ENCODE results near the gene CNGB1. TPM values are rescaled to one million over a fixed set of nuclear protein-coding genes. Genes with fewer than 3 reads are reported as not detected.

Gene CNGB1
- total and polyA plus RNA-seq, 7 experiments from 2014 or later = not detected

DNA sequence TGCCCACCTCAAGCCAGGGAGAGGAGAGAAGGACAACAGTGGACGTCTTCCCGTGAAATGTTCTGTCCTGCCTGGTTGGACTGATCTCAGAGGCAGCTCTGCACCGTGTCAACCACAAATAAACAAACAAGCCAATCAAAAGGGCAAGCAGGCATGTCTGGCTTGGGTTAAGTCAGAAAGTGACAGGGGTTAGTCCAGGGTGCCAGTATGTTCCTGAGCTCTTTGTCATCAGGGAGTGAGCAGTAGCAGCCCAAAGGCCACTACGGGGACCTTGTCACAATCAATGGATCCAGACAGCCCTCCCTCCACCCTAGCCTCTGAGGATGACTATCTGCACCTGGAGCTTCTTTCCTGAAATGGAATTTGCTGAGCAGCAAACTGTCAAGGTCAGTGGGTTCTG lies 35.0 kb downstream of the CNGB1 start:
- POLR2A ChIA-PET = no interaction called here
- intact Hi-C loops (cut with micrococcal nuclease) = no loop called here
- Mint-ChIP-seq H3K4me3 (no peak overlapping the region), H3K27me3 (peaks cover 0 to 13% (median 0%) of the 10 kb centered on the region in 5 donors), H3K9me3 (peaks cover 0 to 4% (median 0%) of the 10 kb centered on the region in 11 donors), H3K27ac (no peak overlapping the region), H3K36me3 (no peaks in the 10 kb centered on the region), H3K4me1 (peaks cover 0 to 2% (median 0%) of the 10 kb centered on the region in 7 donors)
- Histone ChIP-seq H3K27me3 (ENCODE audit: control insufficient read depth in 2 of 2, insufficient read depth in 2 of 2, low read length in 2 of 2) (no peaks in the 10 kb centered on the region), H3K9me3 (ENCODE audit: control insufficient read depth in 2 of 3, low read length in 3 of 3) (no peaks in the 10 kb centered on the region), H3K4me1 (ENCODE audit: control insufficient read depth in 2 of 2, insufficient read depth in 2 of 2, low read length in 2 of 2) (no peaks in the 10 kb centered on the region), H3K4me3 (ENCODE audit: low read length) (no peak overlapping the region), H3K27ac (ENCODE audit: low read depth, low read length) (no peak overlapping the region), H3K36me3 (ENCODE audit: control insufficient read depth in 2 of 3, insufficient read depth in 3 of 3, low read length in 3 of 3) (no peaks in the 10 kb centered on the region)
- CTCF ChIA-PET = interaction anchor here (0.8 kb wide), 1 partner anchor 28 kb away, joined by 4 read pairs; no protein-coding TSS in a partner anchor
- ATAC-seq (no peak), DNase-seq (no peak)

DNA sequence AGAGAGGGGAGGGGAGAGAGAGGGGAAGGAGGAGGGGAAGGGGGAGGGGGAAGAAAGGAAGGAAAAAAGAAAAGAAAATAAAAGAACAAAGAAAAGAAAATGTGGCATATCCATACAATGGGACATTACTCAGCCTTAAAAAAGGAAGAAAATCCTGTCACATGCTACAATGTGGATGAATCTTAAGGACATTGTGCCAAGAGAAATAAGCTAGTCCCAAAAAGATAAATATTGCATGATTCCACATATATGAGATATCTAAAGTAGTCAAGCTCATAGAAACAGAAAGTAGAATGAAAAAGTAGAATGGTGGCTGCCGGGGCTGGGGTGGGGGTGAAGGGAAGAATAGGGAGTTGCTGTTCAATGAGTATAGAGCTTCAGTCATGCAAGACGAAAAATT lies 40.4 kb downstream of the CNGB1 start:
- CTCF ChIA-PET = no interaction called here

DNA sequence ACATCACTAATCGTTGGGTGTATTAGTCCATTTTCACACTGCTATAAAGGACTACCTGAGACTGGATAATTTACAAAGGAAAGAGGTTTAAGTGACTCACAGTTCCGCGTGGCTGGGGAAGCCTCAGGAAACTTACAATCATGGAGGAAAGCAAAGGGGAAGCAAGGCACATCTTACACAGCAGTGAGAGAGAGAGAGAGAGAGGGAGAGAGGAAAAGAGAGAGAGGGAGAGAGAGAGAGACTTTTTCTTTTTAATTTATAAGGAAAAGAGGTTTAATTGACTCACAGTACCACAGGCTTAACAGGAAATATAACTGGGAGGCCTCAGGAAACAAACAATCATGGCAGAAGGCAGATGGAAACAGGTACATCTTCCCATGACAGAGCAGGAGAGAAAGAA lies 41.7 kb downstream of the CNGB1 start:
- CTCF ChIA-PET = interaction anchor here (0.7 kb wide), 1 partner anchor 18 kb away, joined by 3 read pairs; no protein-coding TSS in a partner anchor
- Mint-ChIP-seq H3K4me1 (peaks cover 0 to 2% (median 0%) of the 10 kb centered on the region in 7 donors), H3K27ac (no peak overlapping the region), H3K36me3 (no peaks in the 10 kb centered on the region), H3K9me3 (peaks cover 0 to 4% (median 1%) of the 10 kb centered on the region in 11 donors), H3K27me3 (peaks cover 0 to 12% (median 0%) of the 10 kb centered on the region in 5 donors), H3K4me3 (no peak overlapping the region)
- Histone ChIP-seq H3K4me1 (ENCODE audit: control insufficient read depth in 2 of 2, insufficient read depth in 2 of 2, low read length in 2 of 2) (no peaks in the 10 kb centered on the region), H3K9me3 (ENCODE audit: control insufficient read depth in 2 of 3, low read length in 3 of 3) (no peaks in the 10 kb centered on the region), H3K36me3 (ENCODE audit: control insufficient read depth in 2 of 3, insufficient read depth in 3 of 3, low read length in 3 of 3) (no peaks in the 10 kb centered on the region), H3K4me3 (ENCODE audit: low read length) (no peak overlapping the region), H3K27ac (ENCODE audit: low read depth, low read length) (no peak overlapping the region), H3K27me3 (ENCODE audit: control insufficient read depth in 2 of 2, insufficient read depth in 2 of 2, low read length in 2 of 2) (no peaks in the 10 kb centered on the region)
- intact Hi-C loops (cut with micrococcal nuclease) = no loop called here
- DNase-seq = no peak
- ATAC-seq = no peak
- POLR2A ChIA-PET = no interaction called here

More for the DNA sequence above, 40.4 kb downstream of the CNGB1 start:
- Histone ChIP-seq H3K27me3 (ENCODE audit: control insufficient read depth in 2 of 2, insufficient read depth in 2 of 2, low read length in 2 of 2) (no peaks in the 10 kb centered on the region), H3K4me3 (ENCODE audit: low read length) (no peak overlapping the region), H3K36me3 (ENCODE audit: control insufficient read depth in 2 of 3, insufficient read depth in 3 of 3, low read length in 3 of 3) (no peaks in the 10 kb centered on the region), H3K4me1 (ENCODE audit: control insufficient read depth in 2 of 2, insufficient read depth in 2 of 2, low read length in 2 of 2) (no peaks in the 10 kb centered on the region), H3K27ac (ENCODE audit: low read depth, low read length) (no peak overlapping the region), H3K9me3 (ENCODE audit: control insufficient read depth in 2 of 3, low read length in 3 of 3) (no peaks in the 10 kb centered on the region)
- intact Hi-C loops (cut with micrococcal nuclease) = loop anchor here in 1 of 2 donors (2.0 kb wide), 1 partner anchor 70 kb away; the partner anchor contains the start of genes USB1 and ZNF319
- no peaks in the 10 kb centered on the region for H3K36me3 Mint-ChIP-seq
- H3K9me3 Mint-ChIP-seq = peaks cover 0 to 4% (median 1%) of the 10 kb centered on the region in 11 donors
- H3K27me3 Mint-ChIP-seq = peaks cover 0 to 12% (median 0%) of the 10 kb centered on the region in 5 donors
- POLR2A ChIA-PET = no interaction called here
- no peak overlapping the region for H3K4me3 Mint-ChIP-seq
- ATAC-seq (no peak), DNase-seq (no peak)
- H3K4me1 Mint-ChIP-seq = peaks cover 0 to 2% (median 0%) of the 10 kb centered on the region in 7 donors
- no peak overlapping the region for H3K27ac Mint-ChIP-seq

DNA sequence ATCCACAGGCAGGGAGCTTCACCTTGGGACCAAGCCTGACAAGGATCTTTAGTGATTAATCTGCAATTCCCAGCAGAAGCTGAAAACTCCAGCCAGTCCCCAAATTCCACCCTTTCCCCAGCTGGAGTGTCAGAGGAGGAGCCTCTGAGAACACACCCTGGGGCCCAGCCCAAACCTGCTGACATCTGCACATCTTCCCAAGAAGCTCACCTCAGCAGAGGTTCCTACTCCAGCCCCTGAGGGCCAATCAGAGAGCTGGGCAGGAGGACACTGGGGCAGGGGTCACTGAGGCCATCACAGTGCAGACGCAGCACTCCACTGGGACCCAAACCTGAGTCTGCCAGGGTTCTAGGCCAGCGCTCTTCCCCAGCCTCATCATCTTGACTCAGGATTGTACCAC lies 44.9 kb downstream of the CNGB1 start:
- intact Hi-C loops (cut with micrococcal nuclease) = no loop called here
- ChIA-PET CTCF (no interaction called here), POLR2A (no interaction called here)
- H3K9me3 ChIP-seq (ENCODE audit: control insufficient read depth in 2 of 3, low read length in 3 of 3) = no peaks in the 10 kb centered on the region
- ATAC-seq (no peak), DNase-seq (no peak)
- no peak overlapping the region for H3K27ac Mint-ChIP-seq
- no peak overlapping the region for H3K4me3 Mint-ChIP-seq
- H3K27me3 Mint-ChIP-seq = peaks cover 0 to 12% (median 0%) of the 10 kb centered on the region in 5 donors
- H3K4me1 Mint-ChIP-seq = peaks cover 0 to 4% (median 0%) of the 10 kb centered on the region in 7 donors
- H3K27ac ChIP-seq (ENCODE audit: low read depth, low read length) = no peak overlapping the region
- H3K4me3 ChIP-seq (ENCODE audit: low read length) = no peak overlapping the region
- peaks cover 0 to 4% (median 0%) of the 10 kb centered on the region in 11 donors for H3K9me3 Mint-ChIP-seq
- H3K4me1 ChIP-seq (ENCODE audit: control insufficient read depth in 2 of 2, insufficient read depth in 2 of 2, low read length in 2 of 2) = no peaks in the 10 kb centered on the region
- H3K36me3 Mint-ChIP-seq = no peaks in the 10 kb centered on the region
- H3K27me3 ChIP-seq (ENCODE audit: control insufficient read depth in 2 of 2, insufficient read depth in 2 of 2, low read length in 2 of 2) = no peaks in the 10 kb centered on the region
- no peaks in the 10 kb centered on the region for H3K36me3 ChIP-seq (ENCODE audit: control insufficient read depth in 2 of 3, insufficient read depth in 3 of 3, low read length in 3 of 3)

DNA sequence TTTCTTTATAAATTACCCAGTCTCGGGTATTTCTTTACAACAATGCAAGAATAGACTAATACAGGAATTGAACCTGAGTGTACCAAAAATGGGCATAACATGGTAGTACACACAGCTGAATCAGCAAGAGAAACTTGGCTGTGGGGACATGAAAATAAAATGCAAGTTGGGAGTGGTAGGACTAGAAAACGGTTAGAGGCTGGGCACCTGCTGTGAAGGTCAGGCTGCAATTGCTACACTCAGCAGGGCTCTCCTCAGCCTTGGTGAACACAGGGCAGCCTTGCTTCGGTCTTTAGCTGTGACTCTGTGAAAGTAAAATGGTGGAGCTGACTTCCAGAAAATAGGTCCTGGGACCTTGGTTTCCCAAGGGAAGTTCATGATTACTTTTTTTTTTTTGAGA lies 45.6 kb downstream of the CNGB1 start:
- peaks cover 0 to 4% (median 0%) of the 10 kb centered on the region in 11 donors for H3K9me3 Mint-ChIP-seq
- CTCF ChIA-PET = no interaction called here
- POLR2A ChIA-PET = no interaction called here

DNA sequence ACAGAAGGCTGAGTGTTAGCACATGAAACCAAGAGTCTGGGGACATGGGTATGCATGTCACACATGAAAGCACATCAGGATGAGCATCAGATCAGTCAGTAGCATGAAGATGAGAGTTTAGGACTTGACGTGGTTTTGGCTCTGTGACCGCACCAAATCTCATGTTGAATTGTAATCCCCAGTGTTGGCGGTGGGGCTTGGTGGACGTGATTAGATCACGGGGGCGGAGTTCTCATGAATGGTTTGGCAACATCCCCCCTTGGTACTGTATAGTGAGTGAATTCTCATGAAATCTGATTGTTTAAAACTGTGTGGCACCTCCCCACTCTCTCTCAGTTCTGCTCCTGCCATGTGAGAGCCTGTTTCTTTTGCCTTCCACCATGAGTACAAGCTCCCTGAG lies 46.4 kb downstream of the CNGB1 start:
- Mint-ChIP-seq H3K27ac (no peak overlapping the region), H3K27me3 (peaks cover 0 to 11% (median 0%) of the 10 kb centered on the region in 5 donors), H3K4me1 (peaks cover 0 to 4% (median 0%) of the 10 kb centered on the region in 7 donors), H3K9me3 (peaks cover 0 to 7% (median under 1%) of the 10 kb centered on the region in 11 donors), H3K36me3 (no peaks in the 10 kb centered on the region), H3K4me3 (no peak overlapping the region)
- Histone ChIP-seq H3K27ac (ENCODE audit: low read depth, low read length) (no peak overlapping the region), H3K4me3 (ENCODE audit: low read length) (no peak overlapping the region), H3K27me3 (ENCODE audit: control insufficient read depth in 2 of 2, insufficient read depth in 2 of 2, low read length in 2 of 2) (no peaks in the 10 kb centered on the region), H3K36me3 (ENCODE audit: control insufficient read depth in 2 of 3, insufficient read depth in 3 of 3, low read length in 3 of 3) (no peaks in the 10 kb centered on the region), H3K9me3 (ENCODE audit: control insufficient read depth in 2 of 3, low read length in 3 of 3) (peaks cover 0 to 4% (median 0%) of the 10 kb centered on the region in 3 experiments), H3K4me1 (ENCODE audit: control insufficient read depth in 2 of 2, insufficient read depth in 2 of 2, low read length in 2 of 2) (no peaks in the 10 kb centered on the region)
- ChIA-PET CTCF (no interaction called here), POLR2A (no interaction called here)
- ATAC-seq = no peak
- intact Hi-C loops (cut with micrococcal nuclease) = no loop called here
- DNase-seq = no peak

More for the DNA sequence above, 45.6 kb downstream of the CNGB1 start:
- Mint-ChIP-seq H3K36me3 (no peaks in the 10 kb centered on the region), H3K27me3 (peaks cover 0 to 12% (median 0%) of the 10 kb centered on the region in 5 donors), H3K4me1 (peaks cover 0 to 4% (median 0%) of the 10 kb centered on the region in 7 donors), H3K27ac (no peak overlapping the region), H3K4me3 (no peak overlapping the region)
- no peaks in the 10 kb centered on the region for H3K36me3 ChIP-seq (ENCODE audit: control insufficient read depth in 2 of 3, insufficient read depth in 3 of 3, low read length in 3 of 3)
- no peak overlapping the region for H3K4me3 ChIP-seq (ENCODE audit: low read length)
- H3K9me3 ChIP-seq (ENCODE audit: control insufficient read depth in 2 of 3, low read length in 3 of 3) = no peaks in the 10 kb centered on the region
- intact Hi-C loops (cut with micrococcal nuclease) = no loop called here
- no peak overlapping the region for H3K27ac ChIP-seq (ENCODE audit: low read depth, low read length)
- ATAC-seq = no peak
- H3K27me3 ChIP-seq (ENCODE audit: control insufficient read depth in 2 of 2, insufficient read depth in 2 of 2, low read length in 2 of 2) = no peaks in the 10 kb centered on the region
- DNase-seq = no peak
- no peaks in the 10 kb centered on the region for H3K4me1 ChIP-seq (ENCODE audit: control insufficient read depth in 2 of 2, insufficient read depth in 2 of 2, low read length in 2 of 2)

DNA sequence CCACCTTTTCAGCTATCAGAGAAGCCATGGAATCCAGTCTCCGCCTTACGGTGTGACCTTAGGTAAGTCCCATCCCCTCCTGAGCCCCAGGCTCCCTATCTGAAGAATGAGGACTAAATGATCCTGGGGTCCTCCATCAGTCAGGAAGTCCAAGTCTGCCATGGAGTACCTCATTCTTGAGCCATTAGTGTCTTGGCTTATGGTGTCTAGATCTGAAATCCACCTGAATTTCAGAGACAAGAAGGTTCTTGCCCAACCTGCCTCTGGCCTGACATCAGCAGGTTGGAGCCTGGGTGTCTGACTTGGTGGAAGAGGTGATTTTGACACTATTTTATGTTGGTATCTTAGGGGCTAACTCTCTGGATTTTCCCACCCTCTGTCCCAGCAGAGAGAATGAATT lies 47.1 kb downstream of the CNGB1 start:
- no peak for DNase-seq
- H3K36me3 ChIP-seq (ENCODE audit: control insufficient read depth in 2 of 3, insufficient read depth in 3 of 3, low read length in 3 of 3) = no peaks in the 10 kb centered on the region
- ChIA-PET CTCF (no interaction called here), POLR2A (no interaction called here)
- no peak overlapping the region for H3K27ac ChIP-seq (ENCODE audit: low read depth, low read length)
- Mint-ChIP-seq H3K27me3 (peaks cover 0 to 11% (median 0%) of the 10 kb centered on the region in 5 donors), H3K4me3 (no peak overlapping the region), H3K9me3 (peaks cover 0 to 7% (median 2%) of the 10 kb centered on the region in 11 donors), H3K4me1 (peaks cover 0 to 2% (median 0%) of the 10 kb centered on the region in 7 donors), H3K36me3 (no peaks in the 10 kb centered on the region), H3K27ac (no peak overlapping the region)
- intact Hi-C loops (cut with micrococcal nuclease) = no loop called here
- H3K4me1 ChIP-seq (ENCODE audit: control insufficient read depth in 2 of 2, insufficient read depth in 2 of 2, low read length in 2 of 2) = no peaks in the 10 kb centered on the region
- ATAC-seq = no peak
- H3K27me3 ChIP-seq (ENCODE audit: control insufficient read depth in 2 of 2, insufficient read depth in 2 of 2, low read length in 2 of 2) = no peaks in the 10 kb centered on the region
- peaks cover 0 to 10% (median 0%) of the 10 kb centered on the region in 3 experiments for H3K9me3 ChIP-seq (ENCODE audit: control insufficient read depth in 2 of 3, low read length in 3 of 3)
- H3K4me3 ChIP-seq (ENCODE audit: low read length) = no peak overlapping the region

Measured in naive thymus-derived CD4-positive, alpha-beta T cell (primary cell).